IMR-90 (cell line): ENCODE measurements around the gene AOPEP. TPM values are rescaled to one million over a fixed set of nuclear protein-coding genes. Genes with fewer than 3 reads are reported as not detected.

Experiments
- ATAC-seq: fragments of 200-7000 bp; cut with Tn5 transposase; 2 replicates; pipeline ENCODE4 v1.9.1; 2020; ENCODE audit warnings: low read depth, mild to moderate bottlenecking, moderate library complexity
- BruUV-seq: library from RNA; stranded (reverse); fragments of 400-500 nt; replicated peaks from 2 replicates; lab custom pipeline; 2021; lab: Mats Ljungman, UMichigan
- CTCF ChIA-PET: fragments of 300-600 bp; formaldehyde crosslinking; extraction: SDS; loops from one replicate; lab custom pipeline; 2021; ENCODE audit warnings: antibody characterized with exemption; lab: Yijun Ruan, JAX
- POLR2A ChIA-PET: fragments of 300-600 bp; sonication (Branson Sonifier 250); formaldehyde crosslinking; loops from one replicate; lab custom pipeline; 2022; ENCODE audit warnings: antibody characterized with exemption; ENCODE audit not compliant: unreplicated experiment; lab: Charles Lee
- DNase-seq: peaks from one replicate; pipeline ENCODE4 v3.0.0; 2013
- H2AFZ ChIP-seq: replicated peaks from 2 replicates; pipeline ENCODE3; 2013; ENCODE audit warnings: low read length, mild to moderate bottlenecking; ENCODE audit not compliant: poor library complexity
- H2AK5ac ChIP-seq: 2 replicates; pipeline ENCODE4 v1.6.1; 2013; ENCODE audit warnings: low read depth, low read length, inconsistent platforms
- H2AK9ac ChIP-seq: replicated peaks from 2 replicates; pipeline ENCODE3; 2013; ENCODE audit warnings: mild to moderate bottlenecking, low read depth, low read length, moderate library complexity; ENCODE audit not compliant: poor library complexity
- H2BK120ac ChIP-seq: 2 replicates; pipeline ENCODE4 v1.6.1; 2013; ENCODE audit warnings: low read depth, low read length, inconsistent platforms
- H2BK15ac ChIP-seq: 3 replicates; pipeline ENCODE4 v1.6.1; 2013; ENCODE audit warnings: low read depth, low read length, inconsistent platforms
- H2BK20ac ChIP-seq: 2 replicates; pipeline ENCODE4 v1.6.1; 2013; ENCODE audit warnings: low read depth, mild to moderate bottlenecking, inconsistent platforms, low read length, moderate library complexity
- H2BK5ac ChIP-seq: 2 replicates; pipeline ENCODE4 v1.6.1; 2013; ENCODE audit warnings: mild to moderate bottlenecking, low read depth, low read length, inconsistent platforms; ENCODE audit not compliant: poor library complexity, severe bottlenecking
- H3K14ac ChIP-seq: replicated peaks from 2 replicates; pipeline ENCODE4 v1.6.1; 2013; ENCODE audit warnings: low read depth, low read length, inconsistent platforms
- H3K18ac ChIP-seq: 2 replicates; pipeline ENCODE4 v1.6.1; 2013; ENCODE audit warnings: low read depth, low read length, control low read depth
- H3K23ac ChIP-seq: 2 replicates; pipeline ENCODE4 v1.6.1; 2013; ENCODE audit warnings: low read depth, low read length, inconsistent platforms
- H3K27ac ChIP-seq: 2 replicates; pipeline ENCODE4 v1.5.1; 2013; ENCODE audit warnings: mild to moderate bottlenecking, control low read depth, low read length; ENCODE audit not compliant: insufficient read depth
- H3K27me3 ChIP-seq: 2 replicates; pipeline ENCODE4 v1.6.1; 2013; ENCODE audit warnings: low read length; ENCODE audit not compliant: control insufficient read depth, insufficient read depth
- H3K36me3 ChIP-seq: 2 replicates; pipeline ENCODE4 v1.6.1; 2013; ENCODE audit warnings: low read length, mixed read lengths; ENCODE audit not compliant: control insufficient read depth, insufficient read depth
- H3K4ac ChIP-seq: 2 replicates; pipeline ENCODE4 v1.6.1; 2013; ENCODE audit warnings: low read depth, low read length, inconsistent platforms
- H3K4me1 ChIP-seq: 2 replicates; pipeline ENCODE4 v1.6.1; 2013; ENCODE audit warnings: low read length, mixed read lengths; ENCODE audit not compliant: control insufficient read depth, insufficient read depth
- H3K4me2 ChIP-seq: 2 replicates; pipeline ENCODE4 v1.6.1; 2013; ENCODE audit warnings: low read depth, mild to moderate bottlenecking, control low read depth, low read length, moderate library complexity
- H3K4me3 ChIP-seq: 2 replicates; pipeline ENCODE4 v1.5.1; 2013; ENCODE audit warnings: low read depth, mild to moderate bottlenecking, control low read depth, low read length, moderate library complexity; ENCODE audit not compliant: insufficient read depth
- H3K56ac ChIP-seq: 2 replicates; pipeline ENCODE4 v1.6.1; 2013; ENCODE audit warnings: low read length, inconsistent platforms; ENCODE audit not compliant: insufficient read depth; ENCODE audit errors: extremely low read depth
- H3K79me1 ChIP-seq, 2 experiments: 2 replicates each; pipeline ENCODE4 v1.6.1; 2013; ENCODE audit warnings: low read length in 2 of 2, inconsistent platforms in 1 of 2, low read depth in 1 of 2
- H3K9ac ChIP-seq: 2 replicates; pipeline ENCODE4 v1.6.1; 2013; ENCODE audit warnings: low read depth, low read length, control low read depth
- H3K9me1 ChIP-seq: 2 replicates; pipeline ENCODE4 v1.6.1; 2013; ENCODE audit warnings: low read length, inconsistent platforms; ENCODE audit not compliant: insufficient read depth
- H3K9me3 ChIP-seq: 2 replicates; pipeline ENCODE4 v1.6.1; 2013; ENCODE audit warnings: low read length; ENCODE audit not compliant: control insufficient read depth, insufficient read depth
- H4K20me1 ChIP-seq: 2 replicates; pipeline ENCODE4 v1.6.1; 2013; ENCODE audit warnings: low read length, inconsistent platforms; ENCODE audit not compliant: insufficient read depth
- H4K5ac ChIP-seq: 2 replicates; pipeline ENCODE4 v1.6.1; 2013; ENCODE audit warnings: mild to moderate bottlenecking, low read depth, low read length, control low read depth
- H4K8ac ChIP-seq, 2 experiments: 2 replicates each; pipeline ENCODE4 v1.6.1; 2013; ENCODE audit warnings: low read depth in 2 of 2, low read length in 2 of 2, control low read depth in 1 of 2, inconsistent platforms in 1 of 2
- H4K91ac ChIP-seq: 2 replicates; pipeline ENCODE4 v1.6.1; 2013; ENCODE audit warnings: low read depth, low read length, inconsistent platforms; ENCODE audit not compliant: insufficient read depth
- BHLHE40 ChIP-seq: fragments of 150-350 bp; IDR thresholded peaks from 2 replicates; pipeline ENCODE4 v1.6.1; 2016; ENCODE audit warnings: mild to moderate bottlenecking, low read depth, low read length
- CHD1 ChIP-seq: IDR thresholded peaks from 2 replicates; pipeline ENCODE4 v1.6.1; 2012; ENCODE audit warnings: low read depth, low read length, improper control_type of control experiment
- MXI1 ChIP-seq: IDR thresholded peaks from 2 replicates; pipeline ENCODE4 v1.6.1; 2012; ENCODE audit warnings: low read depth, mild to moderate bottlenecking, low read length, moderate library complexity, borderline replicate concordance
- WGBS, 2 experiments: methylation state at CpG; one replicate each; pipeline versions ENCODE4 v1.1.5 to v1.1.7; 2013; ENCODE audit warnings: missing lambda C conversion rate in 2 of 2; ENCODE audit not compliant: insufficient read length in 1 of 2; ENCODE audit errors: extremely low coverage in 2 of 2; 5-methylcytosine and 5-hydroxymethylcytosine counted together
- dilution Hi-C: fragments of 300-500 bp; cut with HindIII; formaldehyde crosslinking; loops from one replicate; pipeline ENCODE4 v1.14.3; 2018; ENCODE audit warnings: low sequenced_read_pairs; ENCODE audit not compliant: unreplicated experiment
- in situ Hi-C: fragments of 300-500 bp; cut with MboI; formaldehyde crosslinking; loops from 3 replicates; pipeline ENCODE4 v1.14.3; 2019; ENCODE audit warnings: low sequenced_read_pairs, inconsistent platforms, mixed read lengths
- intact Hi-C: fragments of 100-400 bp; cut with micrococcal nuclease; formaldehyde crosslinking; loops from 2 replicates; pipeline ENCODE4 v1.10.0; 2022
- polyA plus RNA-seq, 3 experiments: library from polyadenylated mRNA; depleted of rRNA; stranded (reverse); fragments of >200 nt; gene quantifications; 2 replicates each; pipeline ENCODE4 v1.2.3, GENCODE V29; 2012; ENCODE audit warnings: low replicate concordance in 1 of 3
- total RNA-seq: library from RNA; depleted of rRNA; stranded (reverse); fragments of >200 nt; gene quantifications from 2 replicates; pipeline ENCODE4 v1.2.3, GENCODE V29; 2012
- TF ChIP-seq, protein P1 (sequence below): fragments of 150-350 bp; IDR thresholded peaks from 2 replicates; pipeline ENCODE4 v1.6.1; 2017; ENCODE audit warnings: mild to moderate bottlenecking, antibody characterized with exemption, low read length, low read depth

AOPEP gene
- total and polyA plus RNA-seq, 2 of the 4 experiments (the other 2 are of a cell fraction), result 34.9 to 38.7 TPM

- Histone ChIP-seq H2AK5ac (peak overlapping the region; percentile 6; the same call in 1 of the 2 replicates), H2BK5ac (peak overlapping the region; percentile 98), H2BK120ac (peak overlapping the region; percentile 93), H3K27ac (peak overlapping the region; percentile 81), H3K56ac (peak overlapping the region; percentile 75), H2BK20ac (peak overlapping the region; percentile 31; the same call in 1 of the 2 replicates), H3K4me1 (peaks cover 34% of the 10 kb centered on the region), H4K91ac (peak overlapping the region; percentile 91), H3K9me3 (no peaks in the 10 kb centered on the region), H4K8ac (peak overlapping the region; percentile 74 to 90; a peak in 3 of 4 replicates), H3K36me3 (peaks cover 12% of the 10 kb centered on the region), H3K9me1 (peaks cover 14% of the 10 kb centered on the region), H3K27me3 (no peaks in the 10 kb centered on the region), H3K4me2 (peak overlapping the region; percentile 84), H4K5ac (peak overlapping the region; percentile 62), H2AK9ac (no peak overlapping the region), H2BK15ac (peak overlapping the region; percentile 16; the same call in 1 of the 3 replicates), H4K20me1 (peaks cover 60% of the 10 kb centered on the region), H3K9ac (peak overlapping the region; percentile 89), H3K4ac (peak overlapping the region; percentile 95), H2AFZ (no peak overlapping the region), H3K14ac (peak overlapping the region; percentile 91), H3K79me1 (peaks cover 18 to 76% of the 10 kb centered on the region in 2 experiments; a peak in 3 of 4 replicates), H3K18ac (peak overlapping the region; percentile 82), H3K4me3 (peak overlapping the region; percentile 22; the same call in 1 of the 2 replicates), H3K23ac (peak overlapping the region; percentile 89; the same call in 1 of the 2 replicates)
- TF ChIP-seq, protein P1, sequence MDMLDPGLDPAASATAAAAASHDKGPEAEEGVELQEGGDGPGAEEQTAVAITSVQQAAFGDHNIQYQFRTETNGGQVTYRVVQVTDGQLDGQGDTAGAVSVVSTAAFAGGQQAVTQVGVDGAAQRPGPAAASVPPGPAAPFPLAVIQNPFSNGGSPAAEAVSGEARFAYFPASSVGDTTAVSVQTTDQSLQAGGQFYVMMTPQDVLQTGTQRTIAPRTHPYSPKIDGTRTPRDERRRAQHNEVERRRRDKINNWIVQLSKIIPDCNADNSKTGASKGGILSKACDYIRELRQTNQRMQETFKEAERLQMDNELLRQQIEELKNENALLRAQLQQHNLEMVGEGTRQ, result peak; percentile 42
- TF ChIP-seq MXI1, result peak; percentile 76
- TF ChIP-seq CHD1, result no peak
- TF ChIP-seq BHLHE40, result peak; percentile 48; the same call in 1 of the 2 replicates
- no CpG with 5 or more reads among the region's 10 CpGs for WGBS, 2 experiments
- ChIA-PET POLR2A (no interaction called here), CTCF (no interaction called here)
- BruUV-seq, result no TSS peak
- dilution Hi-C loops, result no loop called here
- DNase-seq, result peak; percentile 82
- intact Hi-C loops, result loop anchor here (5.0 kb wide), 1 partner anchor 135 kb away; no protein-coding TSS in a partner anchor
- in situ Hi-C loops, result no loop called here
- peak; percentile 25 for ATAC-seq
These were observed 330.6 kb downstream of the AOPEP start for GRCh38 chr9:95057101-95057500.
